ENCODE measurements around the gene SDK1. TPM values are rescaled to one million over a fixed set of nuclear protein-coding genes. Genes with fewer than 3 reads are reported as not detected.

SDK1 gene
- total and polyA plus RNA-seq, 11 donors = 2.2 to 5.8 (median 3.4) TPM

DNA sequence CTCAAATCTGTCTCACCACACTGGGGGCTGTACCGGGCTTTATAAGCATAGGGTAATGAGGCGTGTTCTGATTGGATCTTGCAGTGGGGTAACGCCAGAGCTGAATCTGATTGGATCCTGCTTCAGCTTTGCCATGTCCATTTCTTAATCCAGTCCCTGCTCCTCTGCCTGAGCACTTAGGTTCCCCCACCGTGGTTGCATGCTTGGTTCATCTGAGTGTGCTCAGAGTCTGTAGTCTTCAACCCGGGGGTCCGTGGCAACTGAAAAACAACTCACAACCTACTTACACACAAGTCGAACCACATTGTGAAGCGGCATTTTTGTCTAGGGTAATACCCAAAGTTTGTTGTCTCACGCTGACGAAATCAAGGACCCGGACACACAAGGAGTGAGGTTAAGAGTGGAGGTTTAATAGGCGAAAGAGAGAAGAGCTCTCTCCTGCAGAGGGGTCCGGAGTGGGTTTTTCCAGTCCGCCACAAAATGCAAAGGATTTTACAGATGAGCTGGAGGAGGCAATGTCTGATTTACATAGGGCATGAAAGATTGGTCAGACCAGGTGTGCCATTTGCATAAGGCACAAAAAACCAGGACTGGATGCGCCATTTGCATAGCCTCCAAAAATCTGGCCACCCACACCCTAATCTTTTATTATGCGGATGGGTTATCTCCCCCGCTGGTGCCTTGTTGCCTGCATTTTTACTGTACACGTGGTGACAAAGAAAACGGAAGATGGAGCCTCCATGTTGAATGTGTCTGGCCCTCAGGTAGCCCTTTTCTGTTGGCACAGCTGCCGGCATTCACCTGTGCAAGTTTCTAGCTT lies 739.3 kb downstream of the SDK1 start:
- no peak for ATAC-seq

DNA sequence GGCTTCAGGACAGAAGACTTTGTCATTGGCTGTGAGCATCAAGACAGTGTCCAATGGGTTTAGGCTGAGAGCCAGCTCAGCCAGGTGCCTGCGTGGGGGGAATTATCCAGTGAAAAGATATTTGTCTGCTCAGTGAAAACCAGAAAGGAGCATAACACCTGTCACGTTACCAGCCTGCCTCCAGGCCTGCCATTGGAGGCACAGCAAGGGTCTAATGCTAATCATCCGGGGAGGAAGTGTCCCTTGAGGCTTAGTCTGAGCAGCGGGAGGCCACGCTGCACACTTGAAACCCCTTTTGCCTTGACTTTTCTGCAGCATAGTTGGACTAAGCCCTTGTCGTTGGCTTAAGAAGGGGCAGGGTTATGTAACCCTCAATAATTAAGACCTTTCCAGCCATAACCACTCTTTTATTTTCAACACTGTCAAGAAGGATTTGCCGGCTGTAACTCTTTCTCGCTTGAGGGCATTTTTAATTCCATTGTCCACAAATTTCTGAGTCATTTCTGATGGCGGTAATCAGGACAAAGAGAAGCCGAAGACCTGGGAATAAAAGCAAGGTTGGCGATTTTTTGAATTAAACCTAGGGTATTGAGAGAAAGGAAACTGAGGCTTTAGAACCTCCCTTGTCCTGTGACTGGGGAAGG lies 741.5 kb downstream of the SDK1 start:
- Histone ChIP-seq H3K4me1 (no peaks in the 10 kb centered on the region), H3K9me3 (no peaks in the 10 kb centered on the region), H3K27ac (no peak overlapping the region), H3K36me3 (no peaks in the 10 kb centered on the region), H3K4me3 (no peak overlapping the region), H3K27me3 (no peaks in the 10 kb centered on the region)
- ATAC-seq (no peak), DNase-seq (no peak)
- WGBS, 4 donors = 72 to 81% (median 74%) methylated on average over 11 of the region's 11 CpGs
- intact Hi-C loops (cut with DNase I) = no loop called here
- TF ChIP-seq, protein P1, sequence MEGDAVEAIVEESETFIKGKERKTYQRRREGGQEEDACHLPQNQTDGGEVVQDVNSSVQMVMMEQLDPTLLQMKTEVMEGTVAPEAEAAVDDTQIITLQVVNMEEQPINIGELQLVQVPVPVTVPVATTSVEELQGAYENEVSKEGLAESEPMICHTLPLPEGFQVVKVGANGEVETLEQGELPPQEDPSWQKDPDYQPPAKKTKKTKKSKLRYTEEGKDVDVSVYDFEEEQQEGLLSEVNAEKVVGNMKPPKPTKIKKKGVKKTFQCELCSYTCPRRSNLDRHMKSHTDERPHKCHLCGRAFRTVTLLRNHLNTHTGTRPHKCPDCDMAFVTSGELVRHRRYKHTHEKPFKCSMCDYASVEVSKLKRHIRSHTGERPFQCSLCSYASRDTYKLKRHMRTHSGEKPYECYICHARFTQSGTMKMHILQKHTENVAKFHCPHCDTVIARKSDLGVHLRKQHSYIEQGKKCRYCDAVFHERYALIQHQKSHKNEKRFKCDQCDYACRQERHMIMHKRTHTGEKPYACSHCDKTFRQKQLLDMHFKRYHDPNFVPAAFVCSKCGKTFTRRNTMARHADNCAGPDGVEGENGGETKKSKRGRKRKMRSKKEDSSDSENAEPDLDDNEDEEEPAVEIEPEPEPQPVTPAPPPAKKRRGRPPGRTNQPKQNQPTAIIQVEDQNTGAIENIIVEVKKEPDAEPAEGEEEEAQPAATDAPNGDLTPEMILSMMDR (IDR thresholded peaks at IDR 0.05) = no peak
- TF ChIP-seq POLR2A (IDR thresholded peaks at IDR 0.05) = no peak

More for the DNA sequence above, 739.3 kb downstream of the SDK1 start:
- H3K9me3 ChIP-seq = no peaks in the 10 kb centered on the region
- TF ChIP-seq, protein P1 (IDR thresholded peaks at IDR 0.05) = no peak
- no peak for TF ChIP-seq POLR2A (IDR thresholded peaks at IDR 0.05)
- no peak overlapping the region for H3K4me3 ChIP-seq
- intact Hi-C loops (cut with DNase I) = no loop called here
- H3K27ac ChIP-seq = no peak overlapping the region
- no peaks in the 10 kb centered on the region for H3K4me1 ChIP-seq
- H3K36me3 ChIP-seq = no peaks in the 10 kb centered on the region
- 84 to 87% (median 85%) methylated on average over 20 of the region's 20 CpGs for WGBS, 4 donors
- no peaks in the 10 kb centered on the region for H3K27me3 ChIP-seq
- DNase-seq = no peak

DNA sequence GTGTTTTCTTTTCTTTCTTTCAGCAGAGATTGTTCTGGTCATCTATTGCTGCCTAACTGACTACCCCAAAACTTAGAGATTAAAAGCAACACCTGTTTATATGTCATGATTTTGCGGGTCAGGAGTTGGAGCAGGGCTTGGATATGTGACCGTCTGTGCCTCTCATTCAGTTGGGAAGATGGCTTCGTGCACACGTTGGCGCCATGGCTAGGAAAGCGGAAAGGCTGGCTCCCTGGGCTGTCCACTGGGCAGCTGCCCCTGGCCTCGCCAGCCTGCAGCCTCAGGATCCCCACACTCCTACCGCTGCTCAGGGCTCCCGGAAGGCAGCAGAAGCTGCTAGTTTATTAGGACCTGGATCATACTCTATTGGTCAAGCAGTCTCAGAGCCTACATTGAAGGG lies 742.9 kb downstream of the SDK1 start:
- no peak for TF ChIP-seq POLR2A (IDR thresholded peaks at IDR 0.05)
- TF ChIP-seq, protein P1 (IDR thresholded peaks at IDR 0.05) = no peak

DNA sequence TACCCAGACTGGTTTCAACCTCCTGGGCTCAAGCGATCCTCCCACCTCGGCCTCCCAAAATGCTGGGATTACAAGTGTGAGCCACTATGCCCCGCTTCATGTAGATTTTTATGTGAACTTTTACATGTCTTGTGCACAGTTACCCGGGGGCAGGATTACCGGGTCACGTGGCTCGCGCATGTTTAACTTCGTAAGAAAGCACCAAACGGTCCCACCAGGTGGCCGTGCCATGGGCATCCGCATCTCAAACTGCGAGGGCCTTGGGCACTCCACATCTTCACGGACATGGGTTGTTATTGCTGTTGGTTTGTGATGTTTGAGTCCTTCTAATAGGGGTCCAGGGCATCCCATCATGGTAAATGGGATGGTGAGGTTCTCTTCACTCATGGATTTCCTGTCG lies 744.4 kb downstream of the SDK1 start:
- H3K27ac ChIP-seq = no peak overlapping the region
- no peaks in the 10 kb centered on the region for H3K4me1 ChIP-seq
- intact Hi-C loops (cut with DNase I) = no loop called here
- no peaks in the 10 kb centered on the region for H3K9me3 ChIP-seq
- ATAC-seq (no peak), DNase-seq (no peak)
- no peak overlapping the region for H3K4me3 ChIP-seq
- TF ChIP-seq, protein P1 (IDR thresholded peaks at IDR 0.05) = no peak
- WGBS, 4 donors = 90 to 96% (median 96%) methylated on average over 15 of the region's 15 CpGs
- H3K27me3 ChIP-seq = no peaks in the 10 kb centered on the region
- no peaks in the 10 kb centered on the region for H3K36me3 ChIP-seq

More for the DNA sequence above, 742.9 kb downstream of the SDK1 start:
- Histone ChIP-seq H3K4me1 (no peaks in the 10 kb centered on the region), H3K27ac (no peak overlapping the region), H3K27me3 (no peaks in the 10 kb centered on the region), H3K36me3 (no peaks in the 10 kb centered on the region), H3K9me3 (no peaks in the 10 kb centered on the region), H3K4me3 (no peak overlapping the region)
- DNase-seq (no peak), ATAC-seq (no peak)
- intact Hi-C loops (cut with DNase I) = no loop called here
- 91 to 93% (median 92%) methylated on average over 9 of the region's 9 CpGs for WGBS, 4 donors
